Astrocyte (in vitro differentiated cells and primary cell): ENCODE data around the gene UBL4B.

Experiments used
- EZH2 ChIP-seq: IDR thresholded peaks from 2 replicates; pipeline ENCODE4 v1.6.1; 2012; ENCODE audit warnings: mild to moderate bottlenecking, low read length, inconsistent platforms; ENCODE audit not compliant: insufficient read depth
- TF ChIP-seq, protein P1 (sequence below): IDR thresholded peaks from 2 replicates; pipeline ENCODE4 v1.5.1; 2011; ENCODE audit warnings: low read depth, mild to moderate bottlenecking, inconsistent platforms, low read length, moderate library complexity; ENCODE audit not compliant: insufficient read depth

DNA sequence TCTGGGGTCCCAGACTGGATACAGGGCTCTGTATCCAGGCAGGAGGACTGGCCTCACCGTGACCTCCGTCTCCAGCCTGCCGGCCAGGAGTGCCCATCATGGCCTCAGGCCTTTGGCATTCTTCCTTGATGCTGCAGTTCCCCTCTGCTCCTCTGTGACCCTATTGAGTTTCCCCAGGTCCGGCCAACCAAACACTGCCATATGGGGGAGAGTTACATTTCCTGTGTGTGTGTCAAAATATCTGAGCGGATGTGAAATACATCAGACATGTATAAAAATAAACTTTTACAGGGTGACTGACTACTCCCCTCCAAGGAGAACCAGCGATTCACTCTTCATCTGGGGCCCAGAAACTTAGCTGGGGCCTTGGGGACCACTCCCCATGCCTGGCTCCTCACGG lies 10.2 kb upstream of the UBL4B start:
- TF ChIP-seq, protein P1, sequence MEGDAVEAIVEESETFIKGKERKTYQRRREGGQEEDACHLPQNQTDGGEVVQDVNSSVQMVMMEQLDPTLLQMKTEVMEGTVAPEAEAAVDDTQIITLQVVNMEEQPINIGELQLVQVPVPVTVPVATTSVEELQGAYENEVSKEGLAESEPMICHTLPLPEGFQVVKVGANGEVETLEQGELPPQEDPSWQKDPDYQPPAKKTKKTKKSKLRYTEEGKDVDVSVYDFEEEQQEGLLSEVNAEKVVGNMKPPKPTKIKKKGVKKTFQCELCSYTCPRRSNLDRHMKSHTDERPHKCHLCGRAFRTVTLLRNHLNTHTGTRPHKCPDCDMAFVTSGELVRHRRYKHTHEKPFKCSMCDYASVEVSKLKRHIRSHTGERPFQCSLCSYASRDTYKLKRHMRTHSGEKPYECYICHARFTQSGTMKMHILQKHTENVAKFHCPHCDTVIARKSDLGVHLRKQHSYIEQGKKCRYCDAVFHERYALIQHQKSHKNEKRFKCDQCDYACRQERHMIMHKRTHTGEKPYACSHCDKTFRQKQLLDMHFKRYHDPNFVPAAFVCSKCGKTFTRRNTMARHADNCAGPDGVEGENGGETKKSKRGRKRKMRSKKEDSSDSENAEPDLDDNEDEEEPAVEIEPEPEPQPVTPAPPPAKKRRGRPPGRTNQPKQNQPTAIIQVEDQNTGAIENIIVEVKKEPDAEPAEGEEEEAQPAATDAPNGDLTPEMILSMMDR = no peak
- TF ChIP-seq EZH2 = no peak
